UCSD-AML1 (cell line): ENCODE measurements around the gene BNIPL.

Experiments
- DNase-seq: peaks from one replicate; lab custom pipeline; 2025; ENCODE audit not compliant: unreplicated experiment; lab: John Stamatoyannopoulos, UW

The BNIPL gene

GRCh38 chr1:151036356-151036755 is at the start of gene BNIPL:
Gene BNIPL (plus strand): TSS chr1:151036586. CDS start chr1:151036726, 140 bp downstream.
- DNase-seq = no peak

GRCh38 chr1:150987924-150988323 is 48.5 kb upstream of the BNIPL start:
- DNase-seq = no peak

- no peak for DNase-seq
Observed at GRCh38 chr1:150992626-150993025, 43.8 kb upstream of the BNIPL start.

GRCh38 chr1:150994248-150994647 is 42.1 kb upstream of the BNIPL start:
- no peak for DNase-seq

- no peak for DNase-seq
Observed at GRCh38 chr1:150995460-150995859, 40.9 kb upstream of the BNIPL start.

GRCh38 chr1:150995896-150996295 is 40.5 kb upstream of the BNIPL start:
- no peak for DNase-seq

GRCh38 chr1:150997126-150997872 is 39.1 kb upstream of the BNIPL start:
- DNase-seq = no peak

- no peak for DNase-seq
Observed at GRCh38 chr1:150997949-150998348, 38.4 kb upstream of the BNIPL start.

- peak; percentile 59 for DNase-seq
Observed at GRCh38 chr1:150999051-150999674, 37.2 kb upstream of the BNIPL start.

GRCh38 chr1:150999926-151000325 is 36.5 kb upstream of the BNIPL start:
- no peak for DNase-seq

GRCh38 chr1:151000408-151000807 is 36.0 kb upstream of the BNIPL start:
- DNase-seq = no peak

GRCh38 chr1:151001602-151002001 is 34.8 kb upstream of the BNIPL start:
- no peak for DNase-seq

GRCh38 chr1:151002051-151002450 is 34.3 kb upstream of the BNIPL start:
- DNase-seq = no peak

- DNase-seq = no peak
Observed at GRCh38 chr1:151002611-151003010, 33.8 kb upstream of the BNIPL start.

GRCh38 chr1:151003180-151003579 is 33.2 kb upstream of the BNIPL start:
- no peak for DNase-seq

- DNase-seq = no peak
Observed at GRCh38 chr1:151005729-151006319, 30.6 kb upstream of the BNIPL start.

GRCh38 chr1:151006327-151007052 is 29.9 kb upstream of the BNIPL start, which contains the start of gene MINDY1:
Gene MINDY1 (minus strand): TSS chr1:151006902. CDS start chr1:151002617, 4,285 bp downstream.
- DNase-seq = peak; percentile 64

GRCh38 chr1:151007853-151008243 is 28.5 kb upstream of the BNIPL start:
- no peak for DNase-seq

- DNase-seq = peak; percentile 98
Observed at GRCh38 chr1:151008244-151009205, 27.9 kb upstream of the BNIPL start, which contains the start of gene PRUNE1. Gene PRUNE1 (plus strand): TSS chr1:151008449. CDS start chr1:151008633, 184 bp downstream.

- DNase-seq = no peak
Observed at GRCh38 chr1:151009206-151009587, 27.2 kb upstream of the BNIPL start.
